Right lobe of liver (tissue), 4 donors: ENCODE measurements around the gene FGF9.

Source experiments
- POLR2A ChIP-seq: fragments of 450-650 bp; IDR thresholded peaks from one replicate; pipeline ENCODE4 v1.6.1; 2017; ENCODE audit warnings: antibody characterized with exemption, mild to moderate bottlenecking
- TF ChIP-seq, protein P1 (sequence below), 4 donors: fragments of 200-600 bp in 3 of 4; fragments of 450-650 bp in 1 of 4; IDR thresholded peaks; one replicate each; pipeline versions ENCODE4 v1.5.1 to v1.8.0; 2016 to 2022; ENCODE audit warnings: antibody characterized with exemption in 4 of 4, mild to moderate bottlenecking in 2 of 4
- donor health status: DM: no; HTN: no; CAD: no.
- donor health status: DM: no; HTN: no; CAD: no.
- donor health status: DM: no; HTN: yes; CAD: no.

DNA sequence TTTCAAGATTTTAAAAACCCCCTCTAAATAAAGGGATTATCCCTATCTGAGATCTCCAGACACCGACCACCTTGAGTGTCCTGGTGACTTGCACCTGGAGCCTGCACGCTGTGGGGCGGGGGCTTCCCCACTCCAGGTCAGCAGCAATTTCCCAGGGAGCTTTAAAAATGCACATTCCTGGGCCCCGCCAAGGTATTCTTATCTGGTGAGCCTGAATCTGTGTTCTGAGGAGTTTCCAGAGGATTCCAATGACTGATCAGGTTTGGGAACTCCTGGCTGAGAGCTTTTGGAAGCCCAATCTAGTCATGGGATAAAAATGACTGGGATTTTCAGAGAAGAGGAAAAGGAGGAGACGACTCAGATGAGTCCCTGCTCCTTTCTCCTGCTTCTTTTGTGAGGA, 66.1 kb downstream of the FGF9 start:
- no peak for TF ChIP-seq POLR2A
- TF ChIP-seq, protein P1, sequence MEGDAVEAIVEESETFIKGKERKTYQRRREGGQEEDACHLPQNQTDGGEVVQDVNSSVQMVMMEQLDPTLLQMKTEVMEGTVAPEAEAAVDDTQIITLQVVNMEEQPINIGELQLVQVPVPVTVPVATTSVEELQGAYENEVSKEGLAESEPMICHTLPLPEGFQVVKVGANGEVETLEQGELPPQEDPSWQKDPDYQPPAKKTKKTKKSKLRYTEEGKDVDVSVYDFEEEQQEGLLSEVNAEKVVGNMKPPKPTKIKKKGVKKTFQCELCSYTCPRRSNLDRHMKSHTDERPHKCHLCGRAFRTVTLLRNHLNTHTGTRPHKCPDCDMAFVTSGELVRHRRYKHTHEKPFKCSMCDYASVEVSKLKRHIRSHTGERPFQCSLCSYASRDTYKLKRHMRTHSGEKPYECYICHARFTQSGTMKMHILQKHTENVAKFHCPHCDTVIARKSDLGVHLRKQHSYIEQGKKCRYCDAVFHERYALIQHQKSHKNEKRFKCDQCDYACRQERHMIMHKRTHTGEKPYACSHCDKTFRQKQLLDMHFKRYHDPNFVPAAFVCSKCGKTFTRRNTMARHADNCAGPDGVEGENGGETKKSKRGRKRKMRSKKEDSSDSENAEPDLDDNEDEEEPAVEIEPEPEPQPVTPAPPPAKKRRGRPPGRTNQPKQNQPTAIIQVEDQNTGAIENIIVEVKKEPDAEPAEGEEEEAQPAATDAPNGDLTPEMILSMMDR (IDR thresholded peaks at IDR 0.05): no peak
